ENCODE data around the gene WNT4. TPM values are rescaled to one million over a fixed set of nuclear protein-coding genes. Genes with fewer than 3 reads are reported as not detected.

WNT4 gene
- total RNA-seq, 4 donors from 2014 or later = 0.12 to 0.27 (median 0.27) TPM; not detected in 1

DNA sequence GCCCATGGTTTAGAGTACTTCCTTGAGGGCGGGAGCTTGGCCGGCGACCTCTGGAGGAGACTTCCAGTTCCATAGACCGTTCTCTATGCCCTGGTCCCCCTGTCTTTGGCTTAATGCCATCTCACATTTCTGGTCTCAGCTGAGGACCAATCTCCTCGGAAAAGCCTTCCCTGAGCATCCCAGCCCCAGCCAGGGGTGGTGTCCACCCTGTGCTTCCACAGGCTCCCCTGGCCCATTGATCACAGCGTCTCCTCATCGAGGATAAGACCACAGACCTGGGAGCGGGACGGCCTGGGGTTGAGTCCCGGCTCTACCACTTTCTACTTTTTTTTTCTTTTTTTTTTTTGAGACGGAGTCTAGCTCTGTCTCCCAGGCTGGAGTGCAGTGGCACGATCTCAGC, 14.5 kb downstream of the WNT4 start:
- Histone ChIP-seq H3K27ac (no peak overlapping the region), H3K9me3 (no peaks in the 10 kb centered on the region), H3K4me1 (peaks cover 0 to 12% (median 0%) of the 10 kb centered on the region in 3 donors), H3K4me3 (no peak overlapping the region), H3K36me3 (no peaks in the 10 kb centered on the region), H3K27me3 (peaks cover 8% of the 10 kb centered on the region)
- TF ChIP-seq, protein P1, sequence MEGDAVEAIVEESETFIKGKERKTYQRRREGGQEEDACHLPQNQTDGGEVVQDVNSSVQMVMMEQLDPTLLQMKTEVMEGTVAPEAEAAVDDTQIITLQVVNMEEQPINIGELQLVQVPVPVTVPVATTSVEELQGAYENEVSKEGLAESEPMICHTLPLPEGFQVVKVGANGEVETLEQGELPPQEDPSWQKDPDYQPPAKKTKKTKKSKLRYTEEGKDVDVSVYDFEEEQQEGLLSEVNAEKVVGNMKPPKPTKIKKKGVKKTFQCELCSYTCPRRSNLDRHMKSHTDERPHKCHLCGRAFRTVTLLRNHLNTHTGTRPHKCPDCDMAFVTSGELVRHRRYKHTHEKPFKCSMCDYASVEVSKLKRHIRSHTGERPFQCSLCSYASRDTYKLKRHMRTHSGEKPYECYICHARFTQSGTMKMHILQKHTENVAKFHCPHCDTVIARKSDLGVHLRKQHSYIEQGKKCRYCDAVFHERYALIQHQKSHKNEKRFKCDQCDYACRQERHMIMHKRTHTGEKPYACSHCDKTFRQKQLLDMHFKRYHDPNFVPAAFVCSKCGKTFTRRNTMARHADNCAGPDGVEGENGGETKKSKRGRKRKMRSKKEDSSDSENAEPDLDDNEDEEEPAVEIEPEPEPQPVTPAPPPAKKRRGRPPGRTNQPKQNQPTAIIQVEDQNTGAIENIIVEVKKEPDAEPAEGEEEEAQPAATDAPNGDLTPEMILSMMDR (IDR thresholded peaks at IDR 0.05) = no peak
- TF ChIP-seq POLR2A (IDR thresholded peaks at IDR 0.05) (no peak), POLR2AphosphoS5 (IDR thresholded peaks at IDR 0.05) (no peak), EP300 (IDR thresholded peaks at IDR 0.05) (no peak)
- 23% methylated on average over 3 of the region's 12 CpGs; no CpG with 5 or more reads in 1 of the 2 donors for WGBS, 2 donors (ENCODE audit: low coverage in 1 of 2)
- no peak for ATAC-seq

DNA sequence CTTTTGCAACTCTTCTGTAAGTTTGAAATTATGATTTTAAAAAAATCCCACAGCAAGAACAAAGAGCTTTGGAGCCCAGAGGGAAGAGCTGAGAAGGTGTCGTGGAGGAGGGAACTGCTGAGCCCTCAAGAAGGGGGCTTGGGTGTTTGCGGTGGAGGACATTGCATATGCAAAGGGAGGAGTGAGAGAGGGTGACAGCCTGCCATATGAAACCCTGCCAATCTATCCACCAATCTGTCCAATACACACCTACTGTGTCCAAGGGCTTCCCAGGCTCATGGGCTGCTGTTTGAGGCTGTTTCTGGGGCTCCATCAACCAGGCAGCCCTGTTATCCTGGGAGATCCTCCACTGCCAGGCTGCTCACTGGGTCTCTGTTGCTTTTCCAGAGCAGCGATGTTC, 15.2 kb downstream of the WNT4 start:
- Histone ChIP-seq H3K4me3 (no peak overlapping the region), H3K4me1 (peaks cover 0 to 12% (median 0%) of the 10 kb centered on the region in 3 donors), H3K27ac (no peak overlapping the region), H3K27me3 (peaks cover 8% of the 10 kb centered on the region), H3K36me3 (no peaks in the 10 kb centered on the region), H3K9me3 (no peaks in the 10 kb centered on the region)
- ATAC-seq = no peak
- WGBS, 2 donors (ENCODE audit: low coverage in 1 of 2) = 69 to 100% methylated on average over 2 of the region's 3 CpGs
- TF ChIP-seq POLR2AphosphoS5 (IDR thresholded peaks at IDR 0.05) = no peak
- no peak for TF ChIP-seq POLR2A (IDR thresholded peaks at IDR 0.05)
- no peak for TF ChIP-seq EP300 (IDR thresholded peaks at IDR 0.05)
- TF ChIP-seq, protein P1 (IDR thresholded peaks at IDR 0.05) = no peak

DNA sequence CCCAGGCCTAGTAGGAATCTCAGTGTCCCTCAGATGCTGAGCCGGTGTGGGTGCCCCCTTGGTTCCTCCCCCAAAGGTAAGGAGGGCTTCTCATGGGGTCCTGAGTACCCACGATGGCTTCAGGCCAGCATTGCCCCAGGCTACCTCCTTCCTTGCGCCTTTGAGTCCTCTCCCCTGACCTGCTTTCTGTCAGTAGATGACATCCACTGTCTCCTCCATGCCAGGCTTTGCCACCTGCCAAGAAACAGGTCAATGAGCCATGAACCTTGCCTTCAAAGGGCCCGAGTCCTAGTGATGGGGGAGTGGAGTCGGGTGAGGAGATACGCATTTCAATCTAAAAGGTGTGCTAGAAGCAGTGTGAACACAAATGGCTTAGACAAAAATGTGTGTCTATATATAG, 15.6 kb downstream of the WNT4 start:
- no peaks in the 10 kb centered on the region for H3K9me3 ChIP-seq
- no peak overlapping the region for H3K27ac ChIP-seq
- ATAC-seq = no peak
- peaks cover 0 to 7% (median 0%) of the 10 kb centered on the region in 3 donors for H3K4me1 ChIP-seq
- peaks cover 8% of the 10 kb centered on the region for H3K27me3 ChIP-seq
- no peak overlapping the region for H3K4me3 ChIP-seq
- 90% methylated on average over 5 of the region's 6 CpGs; no CpG with 5 or more reads in 1 of the 2 donors for WGBS, 2 donors (ENCODE audit: low coverage in 1 of 2)
- no peaks in the 10 kb centered on the region for H3K36me3 ChIP-seq
- no peak for TF ChIP-seq EP300 (IDR thresholded peaks at IDR 0.05)
- no peak for TF ChIP-seq POLR2AphosphoS5 (IDR thresholded peaks at IDR 0.05)
- TF ChIP-seq, protein P1 (IDR thresholded peaks at IDR 0.05) = no peak

DNA sequence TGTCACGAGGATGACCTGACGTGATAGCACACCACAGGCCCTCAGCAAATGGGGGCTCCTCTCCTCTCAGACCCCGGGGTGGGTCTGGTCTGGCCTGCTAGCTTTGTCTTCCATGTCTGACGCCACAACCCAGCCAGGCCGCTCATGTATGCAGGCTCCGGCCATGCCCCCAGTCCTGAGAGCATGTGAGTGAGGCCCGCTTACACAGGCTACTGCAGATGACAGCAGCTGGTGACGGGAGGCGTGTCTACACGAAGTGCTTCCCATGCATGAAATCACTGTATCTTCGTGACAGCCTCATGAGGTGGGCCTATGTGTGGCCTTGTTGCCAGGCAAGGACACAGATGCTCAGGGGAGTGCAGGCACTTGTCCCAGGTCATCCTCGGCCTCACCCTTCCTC, 16.4 kb downstream of the WNT4 start:
- Histone ChIP-seq H3K27ac (no peak overlapping the region), H3K4me3 (no peak overlapping the region), H3K27me3 (peaks cover under 1% of the 10 kb centered on the region), H3K36me3 (no peaks in the 10 kb centered on the region), H3K9me3 (no peaks in the 10 kb centered on the region), H3K4me1 (no peaks in the 10 kb centered on the region)
- 88% methylated on average over 1 of the region's 12 CpGs; no CpG with 5 or more reads in 1 of the 2 donors for WGBS, 2 donors (ENCODE audit: low coverage in 1 of 2)
- TF ChIP-seq POLR2AphosphoS5 (IDR thresholded peaks at IDR 0.05) (no peak), EP300 (IDR thresholded peaks at IDR 0.05) (no peak), POLR2A (IDR thresholded peaks at IDR 0.05) (no peak)
- TF ChIP-seq, protein P1 (IDR thresholded peaks at IDR 0.05) = no peak
- no peak for ATAC-seq

DNA sequence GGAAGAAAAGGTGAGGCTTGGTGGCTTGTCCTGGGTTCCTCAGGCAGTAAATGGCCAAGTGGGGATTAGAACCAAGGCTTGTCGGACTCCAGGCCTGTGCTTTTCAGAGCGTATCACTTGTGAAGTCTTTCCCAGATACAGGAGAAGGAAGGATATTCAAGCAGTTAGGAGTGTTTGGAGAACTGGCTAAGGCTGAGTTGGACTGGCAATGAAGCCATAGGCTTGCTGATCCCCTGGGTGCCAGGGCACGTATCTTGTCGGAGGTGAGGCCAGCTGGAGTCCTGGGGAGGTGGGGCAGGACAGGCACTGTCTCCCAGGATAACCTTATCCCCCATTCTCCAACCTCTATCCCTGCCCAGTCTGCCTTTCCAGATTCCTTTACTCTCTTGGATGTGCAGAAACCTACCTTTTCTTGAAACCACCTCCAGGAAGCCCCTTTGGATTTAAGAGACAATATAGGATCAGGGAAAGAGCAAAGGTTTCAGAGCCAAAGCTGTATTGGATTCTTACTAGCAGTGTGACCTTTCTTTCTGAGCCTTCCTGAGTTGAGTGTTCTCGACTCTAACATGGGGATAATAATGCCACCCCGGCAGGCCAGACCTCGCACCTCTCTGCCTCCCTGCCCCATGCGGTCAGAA, 18.2 kb downstream of the WNT4 start:
- no peak overlapping the region for H3K27ac ChIP-seq
- H3K36me3 ChIP-seq = peaks cover 0 to 9% of the 10 kb centered on the region in 2 donors
- 100% methylated on average over 2 to 4 of the region's 8 CpGs for WGBS, 2 donors (ENCODE audit: low coverage in 1 of 2)
- no peak for ATAC-seq
- no peaks in the 10 kb centered on the region for H3K9me3 ChIP-seq
- H3K27me3 ChIP-seq = no peaks in the 10 kb centered on the region
- no peaks in the 10 kb centered on the region for H3K4me1 ChIP-seq
- H3K4me3 ChIP-seq = no peak overlapping the region
- TF ChIP-seq, protein P1 (IDR thresholded peaks at IDR 0.05) = no peak
- TF ChIP-seq EP300 (IDR thresholded peaks at IDR 0.05) (no peak), POLR2AphosphoS5 (IDR thresholded peaks at IDR 0.05) (no peak), POLR2A (IDR thresholded peaks at IDR 0.05) (no peak)

Data from gastroesophageal sphincter (tissue), 4 donors.